Skeletal muscle cell (primary cell): ENCODE measurements around the gene ING4.
A peak's percentile ranks its signal among the peaks of the same experiment; 100 is the strongest.

ENCODE experiments used
- DNase-seq: peaks from one replicate; pipeline ENCODE4 v3.0.0-alpha.2; 2010; ENCODE audit warnings: low read depth
- H3K4me3 ChIP-seq: 2 replicates; pipeline ENCODE4 v1.5.1; 2011; ENCODE audit warnings: low read depth, mild to moderate bottlenecking, control low read depth, low read length, moderate library complexity

Gene ING4

GRCh38 chr12:6613015-6613775 is 49.7 kb downstream of the ING4 start:
- peak overlapping the region; percentile 19 for H3K4me3 ChIP-seq
- no peak for DNase-seq

- no peak for DNase-seq
- no peak overlapping the region for H3K4me3 ChIP-seq
Observed at GRCh38 chr12:6612652-6613014, 50.3 kb downstream of the ING4 start.

- H3K4me3 ChIP-seq = no peak overlapping the region
- DNase-seq = no peak
Observed at GRCh38 chr12:6612247-6612646, 50.7 kb downstream of the ING4 start.

GRCh38 chr12:6608592-6609281 is 54.2 kb downstream of the ING4 start:
- no peak for DNase-seq
- no peak overlapping the region for H3K4me3 ChIP-seq

GRCh38 chr12:6607751-6608591 is 54.9 kb downstream of the ING4 start:
- no peak overlapping the region for H3K4me3 ChIP-seq

GRCh38 chr12:6606331-6607131 is 56.4 kb downstream of the ING4 start:
- no peak for DNase-seq
- H3K4me3 ChIP-seq = peak overlapping the region; percentile 83

More at GRCh38 chr12:6607751-6608591, 54.9 kb downstream of the ING4 start:
- no peak for DNase-seq

- DNase-seq = no peak
- H3K4me3 ChIP-seq = peak overlapping the region; percentile 83
Observed at GRCh38 chr12:6605421-6606330, 57.2 kb downstream of the ING4 start.

- peak overlapping the region; percentile 83 for H3K4me3 ChIP-seq
- DNase-seq = no peak
Observed at GRCh38 chr12:6604259-6605029, 58.5 kb downstream of the ING4 start.

GRCh38 chr12:6603095-6603567 is 59.8 kb downstream of the ING4 start:
- peak overlapping the region; percentile 26 for H3K4me3 ChIP-seq
- DNase-seq = no peak

GRCh38 chr12:6602526-6602925 is 60.4 kb downstream of the ING4 start:
- H3K4me3 ChIP-seq = no peak overlapping the region

More at GRCh38 chr12:6602526-6602925, 60.4 kb downstream of the ING4 start:
- no peak for DNase-seq
